Stimulated activated CD4-positive, alpha-beta T cell treated with anti-CD3 and anti-CD28 coated beads, TNF-alpha, amount 100 ng/mL, for 1 hour (primary cell): ENCODE measurements around the gene MRPL38.
"Not testable (repeated sequence)": the region's sequence is repeated elsewhere in the genome, so short reads cannot be mapped to it uniquely, and the experiment has no call there.

ENCODE experiments used
- DNase-seq, 3 donors: peaks; one replicate each; pipeline ENCODE4 v3.0.0-alpha.2; 2020; ENCODE audit warnings: low read depth in 3 of 3, low spot score in 1 of 3

The MRPL38 gene

GRCh38 chr17:75855310-75856061 is 49.2 kb downstream of the MRPL38 start, which contains the start of gene WBP2:
WBP2 (minus strand) TSS chr17:75855335; CDS start chr17:75855297, 38 bp downstream.
- DNase-seq = peak; percentile 91 to 97 (median 93)

GRCh38 chr17:75854881-75855309 is 49.8 kb downstream of the MRPL38 start:
- no peak for DNase-seq

DNA sequence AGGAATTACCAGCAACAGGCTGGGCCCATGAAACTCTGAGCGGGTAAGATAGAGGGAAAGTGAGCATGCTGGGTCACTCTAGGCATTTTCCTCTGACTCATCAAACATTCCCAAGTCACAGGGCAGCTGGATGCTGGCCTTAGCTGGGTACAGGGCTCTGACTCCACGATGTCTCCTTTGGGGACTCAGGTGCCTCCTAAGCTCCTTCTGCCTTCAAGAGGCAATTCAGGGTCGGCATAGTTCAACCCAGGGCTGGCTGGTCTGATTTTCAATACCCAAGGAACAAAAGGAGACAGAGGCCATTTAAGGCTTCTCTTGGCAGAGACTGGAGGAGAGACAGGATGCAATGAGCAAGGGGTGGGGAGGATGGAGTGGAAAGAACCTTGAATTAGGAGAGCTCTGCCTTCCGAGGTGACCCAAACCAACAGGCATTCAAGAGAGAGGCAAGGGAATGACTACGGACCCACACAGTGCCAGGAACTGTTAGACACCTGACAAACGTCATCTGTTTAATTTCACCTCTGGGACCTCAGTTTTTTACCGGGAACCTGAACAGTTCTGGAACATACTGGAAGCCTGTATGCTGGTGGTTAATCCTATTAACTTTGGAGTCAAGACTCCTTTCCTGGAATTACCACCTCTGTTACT is 50.5 kb downstream of the MRPL38 start:
- DNase-seq = no peak

DNA sequence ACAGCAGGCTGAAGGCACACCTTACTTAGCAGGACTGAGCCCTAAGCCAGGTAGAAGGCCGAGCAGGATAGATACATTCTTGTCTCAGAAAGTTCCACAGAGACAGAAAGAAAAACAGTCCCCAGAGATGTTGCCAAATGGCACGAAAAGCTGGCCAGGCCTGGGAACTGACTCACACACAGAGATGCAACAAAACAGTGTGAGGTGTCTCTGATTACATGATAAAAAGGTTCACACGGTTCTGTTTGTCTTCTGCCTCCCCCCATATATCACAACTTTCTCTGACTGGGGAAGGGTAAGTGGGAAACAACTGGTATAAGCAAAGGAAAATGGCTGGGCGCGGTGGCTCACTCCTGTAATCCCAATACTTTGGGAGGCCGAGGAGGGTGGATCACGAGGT is 51.3 kb downstream of the MRPL38 start:
- no peak for DNase-seq

DNA sequence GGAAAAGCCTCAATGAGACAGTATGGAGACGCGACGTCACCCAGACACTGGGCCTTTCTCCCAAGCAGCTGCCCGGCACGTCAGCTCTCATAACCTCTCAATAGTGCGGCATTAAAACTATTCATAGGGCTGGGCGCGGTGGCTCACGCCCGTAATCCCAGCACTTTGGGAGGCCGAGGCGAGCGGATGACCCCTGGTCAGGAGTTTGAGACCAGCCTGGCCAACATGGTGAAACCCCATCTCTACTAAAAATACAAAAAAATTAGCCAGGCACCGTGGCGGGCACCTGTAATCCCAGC is 53.0 kb downstream of the MRPL38 start:
- DNase-seq = not testable (repeated sequence)

DNA sequence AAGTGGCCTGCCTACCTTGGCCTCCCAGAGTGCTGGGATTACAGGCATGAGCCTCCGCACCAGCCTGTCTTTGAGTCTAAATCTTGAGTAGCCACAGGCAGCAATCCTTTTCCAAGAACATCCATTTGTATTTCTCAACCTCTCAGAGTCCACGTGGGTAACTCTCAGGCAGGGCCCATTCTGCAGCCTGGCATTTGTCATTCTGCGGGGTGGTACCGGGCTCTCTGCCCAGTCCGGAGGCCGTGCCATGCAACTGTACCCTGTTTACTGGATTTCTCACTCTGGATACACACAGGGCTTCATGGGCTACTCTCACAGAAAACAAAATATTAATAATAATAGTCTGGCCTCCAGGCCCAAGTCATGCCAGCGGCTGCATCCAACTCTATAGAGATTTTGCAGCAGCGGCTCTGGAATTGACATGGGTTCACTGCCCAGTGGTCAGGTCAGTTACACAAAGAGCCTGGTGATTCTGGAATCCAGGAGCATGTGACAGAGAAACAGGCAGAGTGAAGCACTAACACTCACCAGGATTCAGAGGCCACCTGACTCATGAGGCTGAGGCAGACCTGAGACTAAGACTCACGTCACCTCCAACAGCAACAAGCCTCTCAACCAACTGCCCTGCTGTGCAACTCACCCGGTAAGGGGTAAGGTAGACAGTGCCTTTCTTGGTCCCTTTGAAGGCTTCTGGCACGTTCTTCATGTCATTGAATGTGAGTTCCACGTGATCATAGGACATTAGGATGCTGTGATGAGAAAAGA is 53.6 kb downstream of the MRPL38 start:
- DNase-seq = no peak

DNA sequence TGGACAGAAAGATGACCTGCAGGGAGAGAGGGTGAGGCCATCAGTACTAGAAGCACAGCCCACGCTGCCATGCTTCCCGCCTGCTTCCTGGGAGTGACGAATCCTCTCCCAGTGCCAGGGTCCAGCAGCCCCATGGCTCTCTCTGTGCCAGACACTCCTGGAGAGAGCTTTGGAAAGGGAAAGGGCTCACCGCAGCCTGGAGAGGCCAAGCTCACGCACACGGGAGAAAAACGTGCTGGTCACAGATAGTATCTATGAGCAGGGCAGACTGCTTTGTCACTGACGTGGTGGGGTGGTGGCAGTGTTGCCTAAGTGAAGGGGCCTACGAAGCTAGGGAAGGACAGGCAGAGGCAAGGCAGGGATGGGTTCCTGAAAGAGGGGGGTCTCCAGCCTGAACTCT is 55.0 kb downstream of the MRPL38 start:
- no peak for DNase-seq

DNA sequence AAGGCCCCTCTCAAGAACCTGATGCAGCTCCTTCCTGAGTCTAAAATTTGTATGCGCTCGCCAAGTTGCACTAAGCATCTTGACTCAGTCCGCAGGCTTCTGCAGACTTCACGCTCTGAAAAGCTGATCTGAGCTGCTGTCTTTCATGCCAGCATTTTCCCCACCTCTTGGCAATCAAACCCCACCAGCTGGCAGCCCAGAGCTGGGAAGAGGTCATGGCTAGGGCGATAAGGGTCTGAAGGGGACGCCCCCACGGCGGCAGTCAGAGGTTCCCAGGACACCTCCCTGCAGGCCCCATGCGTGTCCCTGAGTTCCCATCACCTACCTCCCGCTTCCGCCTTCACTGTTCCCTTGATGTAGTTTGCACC is 55.4 kb downstream of the MRPL38 start:
- no peak for DNase-seq
